DMS153 (cell line): ENCODE results near the gene TERF2IP.

Source experiments
- DNase-seq: peaks from one replicate; lab custom pipeline; 2025; lab: John Stamatoyannopoulos, UW

Gene TERF2IP

GRCh38 chr16:75647492-75648264 is at the start of gene TERF2IP, which contains the start of gene KARS1:
TSS of gene TERF2IP (plus strand) at chr16:75647773. CDS start at chr16:75647883, 110 bp downstream.
TSS of gene KARS1 (minus strand) at chr16:75647665. CDS start at chr16:75647639, 26 bp downstream.
- peak; percentile 83 for DNase-seq

GRCh38 chr16:75599452-75600277 is 47.9 kb upstream of the TERF2IP start:
- DNase-seq: no peak

- DNase-seq: no peak
These were observed 44.3 kb upstream of the TERF2IP start for GRCh38 chr16:75603241-75603640.

- no peak for DNase-seq
These were observed 41.1 kb upstream of the TERF2IP start for GRCh38 chr16:75606507-75606906.

GRCh38 chr16:75614066-75614897 is 33.3 kb upstream of the TERF2IP start:
- DNase-seq: no peak

- DNase-seq: no peak
These were observed 32.0 kb upstream of the TERF2IP start for GRCh38 chr16:75615619-75616018.

- DNase-seq: no peak
These were observed 31.0 kb upstream of the TERF2IP start for GRCh38 chr16:75616521-75617010.

GRCh38 chr16:75617121-75617520 is 30.5 kb upstream of the TERF2IP start:
- no peak for DNase-seq

- no peak for DNase-seq
These were observed 28.8 kb upstream of the TERF2IP start for GRCh38 chr16:75618780-75619179.

GRCh38 chr16:75620326-75621169 is 27.0 kb upstream of the TERF2IP start:
- no peak for DNase-seq

- DNase-seq: no peak
These were observed 26.4 kb upstream of the TERF2IP start for GRCh38 chr16:75621170-75621477.

GRCh38 chr16:75622761-75623605 is 24.6 kb upstream of the TERF2IP start, which contains the start of gene ADAT1:
TSS of gene ADAT1 (minus strand) at chr16:75623281. CDS start at chr16:75620799, 2,482 bp downstream.
- DNase-seq: peak; percentile 97

- no peak for DNase-seq
These were observed 22.6 kb upstream of the TERF2IP start for GRCh38 chr16:75624921-75625334.

GRCh38 chr16:75626806-75627205 is 20.8 kb upstream of the TERF2IP start:
- DNase-seq: no peak

- DNase-seq: no peak
These were observed 19.7 kb upstream of the TERF2IP start for GRCh38 chr16:75627851-75628250.

GRCh38 chr16:75628351-75628750 is 19.2 kb upstream of the TERF2IP start:
- DNase-seq: no peak

- DNase-seq: no peak
These were observed 18.4 kb upstream of the TERF2IP start for GRCh38 chr16:75629132-75629531.

GRCh38 chr16:75630052-75630451 is 17.5 kb upstream of the TERF2IP start:
- no peak for DNase-seq

GRCh38 chr16:75632857-75633256 is 14.7 kb upstream of the TERF2IP start:
- DNase-seq: peak; percentile 94

- DNase-seq: no peak
These were observed 12.5 kb upstream of the TERF2IP start for GRCh38 chr16:75635036-75635435.
